Measurements from ENCODE around the gene MT1F. TPM values are rescaled to one million over a fixed set of nuclear protein-coding genes. Genes with fewer than 3 reads are reported as not detected.

MT1F gene
- total RNA-seq, 1 experiment from 2014 or later: 2.6 TPM

GRCh38 chr16:56631832-56632155 lies 26.0 kb upstream of the MT1F start:
- TF ChIP-seq, protein P1, sequence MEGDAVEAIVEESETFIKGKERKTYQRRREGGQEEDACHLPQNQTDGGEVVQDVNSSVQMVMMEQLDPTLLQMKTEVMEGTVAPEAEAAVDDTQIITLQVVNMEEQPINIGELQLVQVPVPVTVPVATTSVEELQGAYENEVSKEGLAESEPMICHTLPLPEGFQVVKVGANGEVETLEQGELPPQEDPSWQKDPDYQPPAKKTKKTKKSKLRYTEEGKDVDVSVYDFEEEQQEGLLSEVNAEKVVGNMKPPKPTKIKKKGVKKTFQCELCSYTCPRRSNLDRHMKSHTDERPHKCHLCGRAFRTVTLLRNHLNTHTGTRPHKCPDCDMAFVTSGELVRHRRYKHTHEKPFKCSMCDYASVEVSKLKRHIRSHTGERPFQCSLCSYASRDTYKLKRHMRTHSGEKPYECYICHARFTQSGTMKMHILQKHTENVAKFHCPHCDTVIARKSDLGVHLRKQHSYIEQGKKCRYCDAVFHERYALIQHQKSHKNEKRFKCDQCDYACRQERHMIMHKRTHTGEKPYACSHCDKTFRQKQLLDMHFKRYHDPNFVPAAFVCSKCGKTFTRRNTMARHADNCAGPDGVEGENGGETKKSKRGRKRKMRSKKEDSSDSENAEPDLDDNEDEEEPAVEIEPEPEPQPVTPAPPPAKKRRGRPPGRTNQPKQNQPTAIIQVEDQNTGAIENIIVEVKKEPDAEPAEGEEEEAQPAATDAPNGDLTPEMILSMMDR (IDR thresholded peaks at IDR 0.05; ENCODE audit: unreplicated experiment): no peak
- CTCF ChIA-PET: interaction anchor here (1.0 kb wide), 1 partner anchor 23 kb away, joined by 4 read pairs; the partner anchor contains the start of gene MT2A
- no peak for DNase-seq
- Mint-ChIP-seq H3K36me3 (ENCODE audit: insufficient read depth, unreplicated experiment) (peaks cover 7% of the 10 kb centered on the region), H3K4me1 (ENCODE audit: low read depth, unreplicated experiment) (peaks cover 14% of the 10 kb centered on the region), H3K27ac (ENCODE audit: unreplicated experiment) (no peak overlapping the region), H3K9me3 (ENCODE audit: low read depth, unreplicated experiment) (no peaks in the 10 kb centered on the region), H3K4me3 (ENCODE audit: low read depth, unreplicated experiment) (peak overlapping the region; percentile 68), H3K27me3 (ENCODE audit: unreplicated experiment) (peaks cover 76% of the 10 kb centered on the region)
- BruUV-seq (replicated peaks): no TSS peak
- intact Hi-C loops (cut with micrococcal nuclease; ENCODE audit: unreplicated experiment): no loop called here

DNA sequence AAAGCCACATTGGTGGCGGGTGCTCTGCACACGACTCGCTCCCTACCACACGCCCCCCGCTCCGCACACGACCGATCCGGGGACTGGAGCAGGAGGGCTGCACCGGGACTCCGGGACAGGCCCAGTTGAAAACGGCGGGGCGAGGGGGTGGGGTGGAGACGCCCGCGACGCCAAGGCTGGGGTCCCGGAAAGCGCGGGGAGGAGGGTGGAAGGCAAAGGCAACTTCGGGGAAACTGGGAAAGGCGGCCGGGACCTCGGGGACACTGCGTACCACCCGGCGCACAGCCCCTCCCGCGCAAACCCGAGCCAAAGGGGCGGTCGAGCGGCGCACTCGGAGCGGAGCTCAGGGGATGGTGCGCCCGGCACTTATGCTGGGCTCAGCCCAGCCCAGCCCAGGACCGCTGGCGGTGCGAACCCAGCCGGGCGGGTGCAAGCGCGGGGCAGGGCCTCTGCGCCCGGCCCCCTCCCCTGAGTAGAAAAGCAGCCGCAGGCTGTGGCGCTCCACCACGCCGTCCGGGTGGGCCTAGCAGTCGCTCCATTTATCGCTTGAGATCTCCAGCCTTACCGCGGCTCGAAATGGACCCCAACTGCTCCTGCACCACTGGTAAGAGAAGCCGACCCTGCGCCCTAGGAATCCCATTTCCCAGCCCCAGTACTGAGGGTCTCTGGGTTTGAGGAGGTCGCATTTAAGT lies 25.5 kb upstream of the MT1F start, which contains the start of gene MT1M:
Gene MT1M (plus strand): TSS at position 504 of the 692 bp plus-strand sequence. CDS start 73 bp downstream, at position 577.
- H3K36me3 Mint-ChIP-seq (ENCODE audit: insufficient read depth, unreplicated experiment): peaks cover 7% of the 10 kb centered on the region
- BruUV-seq (replicated peaks): no TSS peak
- H3K27ac Mint-ChIP-seq (ENCODE audit: unreplicated experiment): no peak within 1 kb of the TSS
- CTCF ChIA-PET: interaction anchor here (1.0 kb wide), 1 partner anchor 24 kb away, joined by 4 read pairs; the partner anchor contains the start of gene MT2A
- H3K4me3 Mint-ChIP-seq (ENCODE audit: low read depth, unreplicated experiment): peak within 1 kb of the TSS; percentile 68
- DNase-seq: no peak
- H3K9me3 Mint-ChIP-seq (ENCODE audit: low read depth, unreplicated experiment): no peaks in the 10 kb centered on the region
- H3K27me3 Mint-ChIP-seq (ENCODE audit: unreplicated experiment): peaks cover 79% of the 10 kb centered on the region
- intact Hi-C loops (cut with micrococcal nuclease; ENCODE audit: unreplicated experiment): no loop called here
- TF ChIP-seq, protein P1 (IDR thresholded peaks at IDR 0.05; ENCODE audit: unreplicated experiment): no peak
- H3K4me1 Mint-ChIP-seq (ENCODE audit: low read depth, unreplicated experiment): peaks cover 10% of the 10 kb centered on the region

DNA sequence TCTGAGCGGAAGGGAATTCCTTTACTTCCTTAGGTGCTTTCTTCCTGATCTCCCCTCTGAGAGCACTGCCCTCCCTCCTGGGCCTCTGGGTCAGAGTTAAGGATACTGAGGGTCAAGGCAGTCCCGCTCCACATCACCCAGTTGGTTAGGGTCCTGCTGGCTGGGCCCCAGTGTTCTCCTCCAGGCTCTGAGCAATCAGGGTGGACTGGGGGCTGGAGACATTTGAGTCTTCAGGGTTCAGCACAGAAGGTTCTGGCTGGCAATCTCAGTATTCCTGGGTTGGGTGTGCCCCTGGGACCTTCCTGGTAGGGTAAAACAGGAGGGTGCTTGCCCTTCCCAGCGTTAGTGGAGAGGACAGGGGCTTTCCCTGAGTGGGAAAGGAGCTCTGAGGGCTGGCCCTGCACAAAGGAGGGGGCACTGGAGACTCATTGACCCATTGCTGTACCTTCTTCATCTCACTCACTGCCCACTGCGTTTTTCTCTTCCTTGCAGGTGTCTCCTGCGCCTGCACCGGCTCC lies 24.9 kb upstream of the MT1F start:
- BruUV-seq (replicated peaks): no TSS peak
- peaks cover 86% of the 10 kb centered on the region for H3K27me3 Mint-ChIP-seq (ENCODE audit: unreplicated experiment)
- intact Hi-C loops (cut with micrococcal nuclease; ENCODE audit: unreplicated experiment): no loop called here
- H3K36me3 Mint-ChIP-seq (ENCODE audit: insufficient read depth, unreplicated experiment): peaks cover 9% of the 10 kb centered on the region
- peaks cover 16% of the 10 kb centered on the region for H3K4me1 Mint-ChIP-seq (ENCODE audit: low read depth, unreplicated experiment)
- no peaks in the 10 kb centered on the region for H3K9me3 Mint-ChIP-seq (ENCODE audit: low read depth, unreplicated experiment)
- peak overlapping the region; percentile 68 for H3K4me3 Mint-ChIP-seq (ENCODE audit: low read depth, unreplicated experiment)
- no peak overlapping the region for H3K27ac Mint-ChIP-seq (ENCODE audit: unreplicated experiment)
- DNase-seq: no peak
- TF ChIP-seq, protein P1 (IDR thresholded peaks at IDR 0.05; ENCODE audit: unreplicated experiment): no peak
- CTCF ChIA-PET: interaction anchor here (1.0 kb wide), 1 partner anchor 25 kb away, joined by 4 read pairs; the partner anchor contains the start of gene MT2A

DNA sequence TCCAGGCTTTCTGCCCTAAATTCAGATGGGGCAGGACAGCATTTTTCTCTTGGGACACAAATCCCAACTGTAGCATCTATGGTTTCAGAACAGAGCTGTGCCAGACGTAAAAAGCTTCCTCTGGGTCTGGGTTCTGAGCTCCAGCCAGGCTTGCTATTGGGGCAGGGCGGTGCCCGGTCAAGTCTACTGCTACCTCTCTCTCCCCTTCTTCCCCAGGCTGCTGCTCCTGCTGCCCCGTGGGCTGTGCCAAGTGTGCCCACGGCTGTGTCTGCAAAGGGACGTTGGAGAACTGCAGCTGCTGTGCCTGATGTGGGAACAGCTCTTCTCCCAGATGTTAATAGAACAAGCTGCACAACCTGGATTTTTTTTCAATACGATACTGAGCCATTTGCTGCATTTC lies 24.2 kb upstream of the MT1F start:
- no TSS peak for BruUV-seq (replicated peaks)

More for the DNA sequence above, 24.2 kb upstream of the MT1F start:
- Mint-ChIP-seq H3K36me3 (ENCODE audit: insufficient read depth, unreplicated experiment) (peaks cover 15% of the 10 kb centered on the region), H3K4me3 (ENCODE audit: low read depth, unreplicated experiment) (no peak overlapping the region), H3K4me1 (ENCODE audit: low read depth, unreplicated experiment) (peaks cover 18% of the 10 kb centered on the region), H3K27me3 (ENCODE audit: unreplicated experiment) (peaks cover 92% of the 10 kb centered on the region), H3K27ac (ENCODE audit: unreplicated experiment) (no peak overlapping the region), H3K9me3 (ENCODE audit: low read depth, unreplicated experiment) (no peaks in the 10 kb centered on the region)
- TF ChIP-seq, protein P1 (IDR thresholded peaks at IDR 0.05; ENCODE audit: unreplicated experiment): no peak
- CTCF ChIA-PET: no interaction called here
- intact Hi-C loops (cut with micrococcal nuclease; ENCODE audit: unreplicated experiment): no loop called here
- DNase-seq: no peak
